Frontal cortex (tissue), 4 donors: ENCODE measurements around the gene ZG16B. TPM values are rescaled to one million over a fixed set of nuclear protein-coding genes. Genes with fewer than 3 reads are reported as not detected.

Experiments
- DNase-seq, 2 donors: peaks; one replicate each; pipeline ENCODE4 v3.0.0; 2012; ENCODE audit warnings: low spot score in 2 of 2
- FAIRE-seq: peaks from 2 replicates; lab custom pipeline; 2012; peaks lifted over from hg19 to GRCh38; lab: Jason Lieb, UNC
- total RNA-seq: library from RNA; depleted of rRNA; stranded (reverse); fragments of >200 nt; gene quantifications from one replicate; pipeline ENCODE4 v1.2.3, GENCODE V29; 2014
- donor health status: control.
- donor health status: control.
- donor health status: control.

ZG16B gene
- total RNA-seq, 1 donor from 2014 or later: not detected

DNA sequence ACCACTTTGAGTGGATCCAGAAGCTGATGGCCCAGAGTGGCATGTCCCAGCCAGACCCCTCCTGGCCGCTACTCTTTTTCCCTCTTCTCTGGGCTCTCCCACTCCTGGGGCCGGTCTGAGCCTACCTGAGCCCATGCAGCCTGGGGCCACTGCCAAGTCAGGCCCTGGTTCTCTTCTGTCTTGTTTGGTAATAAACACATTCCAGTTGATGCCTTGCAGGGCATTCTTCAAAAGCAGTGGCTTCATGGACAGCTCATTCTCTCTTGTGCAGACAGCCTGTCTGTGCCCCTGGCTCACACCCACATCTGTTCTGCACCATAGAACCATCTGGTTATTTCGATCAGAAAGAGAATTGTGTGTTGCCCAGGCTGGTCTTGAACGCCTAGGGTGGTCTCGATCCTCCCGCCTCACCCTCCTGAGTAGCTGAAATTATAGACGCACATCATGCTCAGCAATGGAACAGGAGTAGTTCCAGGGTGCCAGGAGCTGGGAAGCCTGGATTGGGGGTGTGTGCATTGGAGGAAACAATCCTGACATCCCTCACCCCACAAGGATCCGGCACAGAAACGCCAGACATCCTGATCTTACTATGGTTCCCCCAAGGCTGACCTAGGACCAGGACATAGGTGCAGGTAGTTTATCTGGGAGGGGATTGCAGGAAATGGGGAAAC, 8.5 kb upstream of the ZG16B start:
- FAIRE-seq: no peak
- DNase-seq: no peak

- FAIRE-seq: no peak
- DNase-seq: no peak
Measured at GRCh38 chr16:2822158-2822495, 8.0 kb upstream of the ZG16B start.

DNA sequence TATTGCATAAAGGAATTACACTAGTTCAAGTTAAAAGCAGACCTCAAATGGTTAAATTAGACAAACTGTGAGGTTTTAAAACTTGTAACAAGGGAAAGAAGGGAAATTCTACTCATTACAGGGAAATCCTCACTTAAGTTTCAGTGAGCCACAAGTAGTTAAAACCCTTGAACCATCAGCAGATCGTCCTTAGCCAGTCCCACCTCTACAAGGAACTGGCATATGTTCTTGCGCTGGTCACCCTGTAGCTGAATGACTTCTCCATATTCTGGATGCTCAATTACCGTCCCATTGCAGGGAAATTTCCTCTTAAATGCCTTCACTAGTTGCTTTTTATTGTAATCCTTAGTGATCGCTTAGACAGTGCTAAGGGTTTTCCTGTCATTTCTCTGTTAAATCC, 7.6 kb upstream of the ZG16B start:
- FAIRE-seq (no peak), DNase-seq (no peak)

DNA sequence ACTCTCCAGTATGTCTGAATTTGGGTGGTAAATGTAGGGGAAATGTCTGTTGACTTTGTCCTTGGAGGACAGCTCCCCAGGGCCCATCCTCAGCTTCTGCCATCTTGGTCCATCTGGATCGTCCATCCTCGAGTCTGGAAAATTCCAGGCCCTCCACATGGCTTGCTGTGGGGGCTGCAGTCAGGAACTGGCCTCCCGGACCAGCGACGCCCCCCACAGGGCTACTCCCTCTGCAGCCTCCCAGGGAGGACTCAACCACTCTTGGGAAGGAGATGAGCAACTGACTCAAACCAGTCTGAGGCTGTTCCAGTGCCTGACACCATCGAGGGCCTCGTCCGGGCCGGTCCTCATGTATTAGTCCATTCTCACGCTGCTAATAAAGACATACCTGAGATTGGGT, 5.5 kb upstream of the ZG16B start:
- no peak for DNase-seq
- no peak for FAIRE-seq

DNA sequence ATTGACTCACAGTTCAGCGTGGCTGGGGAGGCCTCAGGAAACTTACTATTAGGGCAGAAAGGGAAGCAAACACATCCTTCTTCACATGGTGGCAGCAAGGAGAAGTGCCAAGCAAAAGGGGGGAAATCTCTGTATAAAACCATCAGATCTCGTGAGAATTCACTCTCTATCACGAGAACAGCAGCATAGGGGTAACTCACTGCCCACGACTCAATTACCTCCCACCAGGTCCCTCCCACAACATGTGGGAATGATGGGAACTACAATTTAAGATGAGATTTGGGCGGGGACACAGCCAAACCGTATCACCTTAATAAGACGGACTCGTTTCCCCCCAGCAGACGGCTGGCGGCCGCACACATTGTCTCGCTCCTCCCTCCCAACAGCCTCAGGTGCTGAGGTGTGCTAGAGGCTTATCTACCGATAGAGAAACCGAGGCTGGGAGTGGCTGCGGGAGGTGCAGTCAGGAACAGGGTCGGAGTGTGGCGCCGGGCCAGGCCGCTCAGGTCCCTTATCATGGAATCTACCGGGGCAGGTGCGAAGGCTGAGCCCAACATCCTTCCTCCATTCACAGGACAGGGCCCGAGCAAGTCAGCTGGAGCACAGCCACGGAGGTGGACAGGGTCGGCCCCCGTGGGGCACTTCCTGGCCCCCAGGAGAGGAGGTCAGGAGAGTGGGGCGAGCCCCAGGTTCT, 4.9 kb upstream of the ZG16B start:
- FAIRE-seq (no peak), DNase-seq (no peak)

DNA sequence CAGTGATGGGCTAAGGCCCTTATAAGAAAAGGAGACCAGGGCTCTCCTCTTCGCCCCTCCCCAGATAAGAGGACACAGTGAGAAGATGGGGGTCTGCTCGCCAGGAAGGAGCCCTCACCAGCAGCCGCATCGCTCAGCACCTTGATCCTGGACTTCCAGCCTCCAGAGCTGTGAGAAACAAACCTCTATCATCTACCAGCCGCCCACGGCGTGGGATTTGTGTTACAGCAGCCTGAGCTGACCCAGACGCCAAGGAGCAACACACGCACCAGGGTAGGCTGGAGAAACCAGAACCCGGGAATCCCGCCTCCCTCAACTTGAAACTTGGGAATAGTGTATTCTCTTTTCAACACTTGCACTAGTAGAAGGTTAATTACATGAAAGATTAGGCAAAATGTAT, 4.2 kb upstream of the ZG16B start:
- no peak for DNase-seq
- no peak for FAIRE-seq

DNA sequence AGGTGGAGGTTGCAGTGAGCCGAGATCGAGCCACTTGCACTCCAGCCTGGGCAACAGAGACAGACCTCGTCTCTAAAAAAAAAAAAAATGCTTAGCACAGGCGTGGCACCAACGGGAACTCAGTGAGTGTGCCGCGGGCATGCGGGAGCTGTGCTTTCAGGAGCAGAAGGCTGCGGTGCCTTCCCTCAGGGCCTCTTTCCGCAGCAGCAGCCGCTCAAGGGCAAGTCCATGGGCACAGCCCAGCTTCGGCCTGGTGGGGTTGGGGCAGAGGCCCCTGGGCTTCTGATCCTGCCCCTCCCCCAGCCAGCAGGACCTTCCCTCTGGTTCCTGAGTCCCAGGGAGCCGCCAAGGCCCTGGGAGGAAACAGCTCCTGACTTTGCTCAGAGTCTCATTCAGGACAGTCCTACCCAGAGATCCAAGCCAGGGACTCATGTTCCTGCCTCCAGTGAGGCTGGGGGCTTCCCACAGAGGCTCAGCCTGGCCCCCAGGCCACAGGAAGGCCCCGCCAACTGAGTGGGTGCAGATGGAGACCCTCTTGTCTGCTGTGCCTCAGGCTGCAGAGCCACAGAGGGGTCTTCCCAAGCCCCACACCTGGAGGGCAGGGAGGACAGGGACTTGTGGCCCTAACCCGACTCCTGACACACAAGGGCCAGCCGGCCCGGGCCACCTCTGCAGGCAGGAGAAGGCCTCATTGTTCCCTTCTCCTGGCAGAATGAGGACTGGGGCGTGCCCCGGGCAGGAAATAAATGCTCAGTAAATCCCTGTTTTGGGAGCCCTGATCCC, 3.3 kb upstream of the ZG16B start:
- DNase-seq: no peak
- no peak for FAIRE-seq

DNA sequence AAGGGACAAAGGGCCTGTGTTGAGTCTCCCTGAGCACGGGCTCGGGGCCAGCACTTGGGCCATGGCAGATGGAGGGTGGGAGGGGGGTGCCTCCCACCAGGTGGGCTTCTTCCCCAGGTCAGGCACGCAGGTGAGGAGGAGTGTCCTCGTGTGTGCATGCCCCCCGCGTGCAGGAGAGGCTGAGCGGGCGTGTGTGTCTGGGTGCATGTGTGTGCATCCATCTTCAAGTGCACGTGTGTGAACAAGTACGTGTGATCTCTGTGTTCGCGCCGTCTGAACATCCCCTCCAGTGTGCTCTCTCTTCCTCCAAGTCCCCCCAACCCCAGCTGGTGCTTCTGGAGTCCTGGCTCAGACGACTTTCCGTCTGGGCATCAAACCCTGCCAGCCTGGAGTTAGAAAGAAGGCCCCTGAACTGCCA, 2.7 kb upstream of the ZG16B start:
- no peak for FAIRE-seq

DNA sequence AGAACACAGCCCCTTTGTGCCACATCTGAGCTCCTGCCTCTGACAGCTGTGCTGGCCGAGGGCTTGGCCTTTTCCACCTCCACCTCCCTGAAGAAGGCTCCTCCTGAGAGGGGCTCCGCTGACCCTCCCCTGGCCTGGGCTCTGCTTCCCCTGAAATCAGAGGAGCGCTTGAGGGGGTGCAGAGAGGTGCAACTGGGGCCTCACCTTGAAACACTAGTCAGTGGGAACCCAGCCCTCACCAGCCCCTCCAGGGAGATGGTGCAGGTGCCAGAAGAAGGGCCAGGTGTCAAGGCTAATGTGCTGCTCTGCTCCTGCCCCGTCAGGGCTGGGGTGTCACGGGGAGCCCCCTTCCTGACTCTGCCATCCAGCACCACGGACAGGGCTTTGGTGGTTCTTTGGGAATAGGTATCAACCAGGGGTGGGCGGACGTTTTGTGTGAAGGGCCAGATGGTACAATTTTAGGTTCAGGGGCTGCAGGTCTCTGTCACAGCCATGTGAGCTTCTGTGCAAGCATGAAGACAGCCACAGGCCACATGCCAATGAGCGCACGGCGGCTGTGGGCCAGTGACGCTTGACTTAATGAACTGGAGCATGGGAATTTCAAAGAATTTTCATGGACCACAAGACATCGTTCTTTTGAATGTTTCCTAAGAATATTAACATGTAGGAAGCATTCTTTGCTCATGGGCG, 2.1 kb upstream of the ZG16B start:
- DNase-seq (no peak), FAIRE-seq (no peak)

More for the DNA sequence above, 2.7 kb upstream of the ZG16B start:
- no peak for DNase-seq

GRCh38 chr16:2828521-2828840, 1.6 kb upstream of the ZG16B start:
- DNase-seq (no peak), FAIRE-seq (no peak)

GRCh38 chr16:2828876-2829430, 1.1 kb upstream of the ZG16B start:
- DNase-seq (no peak), FAIRE-seq (no peak)

GRCh38 chr16:2830355-2830695, 222 bp downstream of the ZG16B start:
- DNase-seq (no peak), FAIRE-seq (no peak)

- no peak for FAIRE-seq
Measured at GRCh38 chr16:2831203-2831602, 1.1 kb downstream of the ZG16B start.

DNA sequence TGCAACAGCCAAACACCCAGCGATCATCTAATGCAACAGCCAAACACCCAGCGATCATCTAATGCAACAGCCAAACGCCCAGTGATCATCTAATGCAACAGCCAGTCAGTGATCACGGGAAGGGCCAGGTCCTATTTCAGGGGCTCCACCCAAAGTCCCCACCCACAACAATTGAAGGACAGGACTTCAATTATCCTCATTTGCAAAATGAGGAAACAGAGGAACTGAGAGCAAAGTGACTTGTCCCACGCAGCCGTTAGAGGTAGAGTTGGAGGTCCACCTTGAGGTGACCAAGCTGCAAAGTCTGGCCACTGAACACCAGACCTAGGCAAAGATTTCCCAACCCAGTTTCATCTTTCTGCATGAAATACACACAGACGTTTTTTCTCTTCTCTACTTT, 3.7 kb downstream of the ZG16B start:
- DNase-seq (no peak), FAIRE-seq (no peak)

More at GRCh38 chr16:2831203-2831602, 1.1 kb downstream of the ZG16B start:
- DNase-seq: no peak

- FAIRE-seq: no peak
Measured at GRCh38 chr16:2834968-2835367, 4.9 kb downstream of the ZG16B start.

GRCh38 chr16:2835638-2836493, 5.8 kb downstream of the ZG16B start:
- no peak for DNase-seq

More at GRCh38 chr16:2834968-2835367, 4.9 kb downstream of the ZG16B start:
- no peak for DNase-seq

GRCh38 chr16:2836646-2837508, 6.8 kb downstream of the ZG16B start:
- DNase-seq: no peak
- no peak for FAIRE-seq

More at GRCh38 chr16:2835638-2836493, 5.8 kb downstream of the ZG16B start:
- FAIRE-seq: no peak

DNA sequence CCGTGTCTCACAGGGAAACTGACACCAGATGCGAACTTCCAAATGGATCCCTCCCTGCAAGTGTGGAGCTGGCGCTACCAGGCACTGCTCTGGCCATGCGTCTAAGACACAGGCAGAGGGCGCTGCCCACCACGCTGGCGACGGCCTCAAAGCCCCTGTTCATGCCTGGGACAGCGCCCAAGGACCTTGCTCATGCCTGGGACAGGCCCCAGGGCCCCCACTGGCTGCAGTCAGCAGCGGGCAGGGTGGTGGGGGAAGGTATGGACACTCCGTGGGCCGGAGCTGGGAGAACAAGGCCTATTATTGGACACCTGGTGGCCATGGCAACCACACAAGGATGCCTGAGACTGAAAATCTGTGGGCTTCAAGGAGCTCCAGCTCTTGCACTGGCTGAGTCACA, 8.8 kb downstream of the ZG16B start:
- no peak for FAIRE-seq

More for the DNA sequence above, 8.8 kb downstream of the ZG16B start:
- peak; percentile 70 to 89 for DNase-seq
